K562 (cell line): ENCODE results near the gene UBE2D2. TPM values are rescaled to one million over a fixed set of nuclear protein-coding genes. Genes with fewer than 3 reads are reported as not detected.

Source experiments
- CREM ChIP-seq: IDR thresholded peaks from 2 replicates; pipeline ENCODE4 v1.6.1; 2014; ENCODE audit warnings: antibody characterized with exemption, low read depth
- HDAC1 ChIP-seq, 2 experiments: fragments of 450-650 bp; IDR thresholded peaks; 2 replicates each; pipeline ENCODE4 v1.6.1; 2016 to 2017; ENCODE audit warnings: inconsistent platforms in 1 of 2, mild to moderate bottlenecking in 1 of 2, moderate library complexity in 1 of 2
- HMBOX1 ChIP-seq: sonication (generic); IDR thresholded peaks from 2 replicates; pipeline ENCODE4 v1.6.1; 2016
- HMGN3 ChIP-seq: IDR thresholded peaks from 2 replicates; pipeline ENCODE4 v1.6.1; 2011; ENCODE audit warnings: borderline replicate concordance, low read depth, mild to moderate bottlenecking, mixed read lengths, low read length; ENCODE audit not compliant: insufficient read length; ENCODE audit errors: extremely low read depth
- IRF2 ChIP-seq: sonication (generic); formaldehyde crosslinking; IDR thresholded peaks from 2 replicates; pipeline ENCODE4 v1.8.1; 2022; ENCODE audit warnings: mild to moderate bottlenecking, missing genetic modification reagents
- L3MBTL2 ChIP-seq: fragments of 450-650 bp; IDR thresholded peaks from 2 replicates; pipeline ENCODE4 v1.6.1; 2016; ENCODE audit warnings: mild to moderate bottlenecking, moderate library complexity
- MYC ChIP-seq, 2 experiments: fragments of 250-450 bp in 1 of 2; sonication (Bioruptor Pico) in 1 of 2; IDR thresholded peaks; 2 replicates each; pipeline versions ENCODE4 v1.5.1 to v1.6.1; 2012 to 2021; ENCODE audit warnings: low read depth in 2 of 2, borderline replicate concordance in 1 of 2, improper control_type of control experiment in 1 of 2, low read length in 1 of 2, mild to moderate bottlenecking in 1 of 2, moderate library complexity in 1 of 2
- NCOR1 ChIP-seq: fragments of 450-650 bp; IDR thresholded peaks from 2 replicates; pipeline ENCODE4 v1.6.1; 2016; ENCODE audit warnings: mild to moderate bottlenecking, moderate library complexity
- NRF1 ChIP-seq, 2 experiments: fragments of 450-650 bp; IDR thresholded peaks in 1 of 2; conservative IDR thresholded peaks in 1 of 2; 2 replicates each; pipeline ENCODE4 v1.6.1; 2014; ENCODE audit warnings: mild to moderate bottlenecking in 2 of 2
- POLR2G ChIP-seq: fragments of 200-400 bp; formaldehyde crosslinking; IDR thresholded peaks from 2 replicates; pipeline ENCODE4 v1.6.1; 2017; ENCODE audit warnings: low read depth, mild to moderate bottlenecking, antibody characterized with exemption, low read length, moderate library complexity
- SMAD4 ChIP-seq: fragments of 250-450 bp; sonication (Bioruptor Pico); conservative IDR thresholded peaks from 2 replicates; pipeline ENCODE4 v1.8.0; 2021; ENCODE audit warnings: inconsistent platforms, mild to moderate bottlenecking, moderate library complexity
- UBTF ChIP-seq, 2 experiments: IDR thresholded peaks; 2 replicates each; pipeline ENCODE4 v1.6.1; 2012; ENCODE audit warnings: improper control_type of control experiment in 2 of 2, low read depth in 2 of 2, low read length in 2 of 2, borderline replicate concordance in 1 of 2
- VEZF1 ChIP-seq: fragments of 200-800 bp; sonication (Bioruptor generic); IDR thresholded peaks from 2 replicates; pipeline ENCODE4 v1.6.1; 2017; ENCODE audit warnings: missing genetic modification characterization, missing compliant biosample characterization
- ZBTB33 ChIP-seq: sonication (generic); formaldehyde crosslinking; IDR thresholded peaks from 2 replicates; pipeline ENCODE4 v1.8.1; 2023; ENCODE audit warnings: mild to moderate bottlenecking, missing genetic modification reagents
- ZNF23 ChIP-seq: fragments of 250-450 bp; sonication (Bioruptor Pico); IDR thresholded peaks from 2 replicates; pipeline ENCODE4 v1.4.0; 2020; ENCODE audit warnings: mild to moderate bottlenecking
- ZNF263 ChIP-seq: sonication (generic); formaldehyde crosslinking; IDR thresholded peaks from 2 replicates; pipeline ENCODE4 v1.8.0; 2022; ENCODE audit warnings: mild to moderate bottlenecking, missing genetic modification reagents, borderline replicate concordance
- ZNF740 ChIP-seq, 3 experiments: fragments of 200-800 bp in 1 of 3; sonication (Bioruptor generic) in 1 of 3; sonication (generic) in 1 of 3; formaldehyde crosslinking in 1 of 3; IDR thresholded peaks; 2 replicates each; pipeline versions ENCODE4 v1.6.1 to v1.8.0; 2016 to 2022; ENCODE audit warnings: mild to moderate bottlenecking in 2 of 3, missing compliant biosample characterization in 2 of 3, missing genetic modification characterization in 2 of 3, missing genetic modification reagents in 1 of 3
- ZNF766 ChIP-seq: fragments of 200-800 bp; sonication (Bioruptor generic); conservative IDR thresholded peaks from 2 replicates; pipeline ENCODE4 v1.6.1; 2016; ENCODE audit warnings: missing genetic modification characterization, missing compliant biosample characterization
- polyA plus RNA-seq, 8 experiments: library from polyadenylated mRNA; depleted of rRNA in 4 of 8; stranded (reverse) in 5 of 8; unstranded in 3 of 8; fragments of >200 nt; fragmentation: Nextera tagmentation in 2 of 8; fragmentation: Illumina TruSeq in 1 of 8; extraction: Ambion mirVana in 2 of 8; extraction: Trizol in 1 of 8; gene quantifications; 2 replicates each; pipeline versions ENCODE4 v1.2.1 to v1.2.3, GENCODE V29; 2011 to 2014; ENCODE audit warnings: inconsistent platforms in 1 of 8, missing spikeins in 1 of 8
- total RNA-seq, 7 experiments: library from RNA; depleted of rRNA in 6 of 7; stranded (reverse); fragments of >200 nt in 6 of 7; fragmentation: Illumina TruSeq in 2 of 7; extraction: Trizol in 2 of 7; gene quantifications; 2 replicates each; pipeline versions ENCODE4 v1.2.1 to v1.2.3, GENCODE V29; 2011 to 2021; ENCODE audit warnings: low replicate concordance in 1 of 7

The UBE2D2 gene
- total and polyA plus RNA-seq, 9 of the 15 experiments (the other 6 are each of a cell fraction or from before 2014, with no cell fraction given): 53.6 to 198 (median 122) TPM

- TF ChIP-seq UBTF (IDR thresholded peaks at IDR 0.05; ENCODE audit: borderline replicate concordance in 1 of 2, low read depth in 2 of 2, low read length in 2 of 2) (no peak), L3MBTL2 (peak; percentile 55), IRF2 (no peak), CREM (0 out of 2 replicates have a peak, but pooled peaks have one; percentile 31), HMGN3 (peak; percentile 40), ZBTB33 (CRISPR knock-in tag) (no peak), POLR2G (peak; percentile 52), NRF1 (conservative IDR thresholded peaks at IDR 0.05 in 1 of 2, IDR thresholded peaks at IDR 0.05 in 1 of 2) (peak; percentile 47 to 64), VEZF1 (CRISPR knock-in tag) (peak; percentile 69), ZNF23 (CRISPR knock-in tag) (no peak), ZNF263 (CRISPR knock-in tag) (peak; percentile 32; the same call in 1 of the 2 replicates), HDAC1 (IDR thresholded peaks at IDR 0.05) (0 out of 4 replicates have a peak, but pooled peaks of 1 of the 2 experiments have one; percentile 27), MYC (IDR thresholded peaks at IDR 0.05; ENCODE audit: low read depth, low read length) (0 out of 2 replicates have a peak, but pooled peaks have one; percentile 9), MYC (CRISPR knock-in tag; IDR thresholded peaks at IDR 0.05; ENCODE audit: borderline replicate concordance, low read depth) (no peak), NCOR1 (peak; percentile 33; the same call in 1 of the 2 replicates), SMAD4 (CRISPR knock-in tag) (peak; percentile 27; the same call in 1 of the 2 replicates), ZNF740 (CRISPR knock-in tag; IDR thresholded peaks at IDR 0.05) (0 out of 2 replicates have a peak, but pooled peaks have one; percentile 55), ZNF740 (tag; IDR thresholded peaks at IDR 0.05) (no peak), HMBOX1 (peak; percentile 23), ZNF766 (0 out of 2 replicates have a peak, but pooled peaks have one; percentile 28)
These were observed 85.9 kb downstream of the UBE2D2 start (continued) for GRCh38 chr5:139646912-139647505.
